C4-2B (cell line): ENCODE measurements around the gene REPS1.

Source experiments
- CTCF ChIP-seq: fragments of 450-650 bp; conservative IDR thresholded peaks from 2 replicates; pipeline ENCODE4 v1.5.1; 2017; ENCODE audit warnings: mild to moderate bottlenecking
- ZFX ChIP-seq: fragments of 450-650 bp; IDR thresholded peaks from 2 replicates; pipeline ENCODE4 v1.6.1; 2017

DNA sequence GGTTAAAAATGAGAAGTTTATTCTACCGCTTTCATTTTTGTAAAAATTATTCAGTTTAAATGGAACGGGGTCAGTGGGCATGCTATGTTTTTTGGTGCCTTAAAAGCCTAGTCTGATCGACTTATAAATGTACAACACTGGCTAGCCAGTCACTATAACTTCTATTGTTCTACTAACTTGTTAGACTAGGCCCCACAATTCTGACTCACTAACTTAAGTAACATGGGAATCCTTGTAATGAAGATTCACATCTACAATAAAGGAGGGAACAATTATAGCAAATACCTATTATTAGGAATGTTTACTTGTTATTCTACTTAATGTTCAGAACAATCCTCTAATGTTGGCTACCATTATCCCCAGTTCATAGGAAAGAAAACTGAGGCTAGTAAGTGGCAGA is 28.5 kb downstream of the REPS1 start:
- TF ChIP-seq CTCF, result no peak
- TF ChIP-seq ZFX, result no peak
